ENCODE data around the gene HJV. TPM values are rescaled to one million over a fixed set of nuclear protein-coding genes. Genes with fewer than 3 reads are reported as not detected.

The HJV gene
- polyA plus RNA-seq, 3 donors: not detected

GRCh38 chr1:146010126-146010738 is 11.3 kb downstream of the HJV start:
- intact Hi-C loops (cut with micrococcal nuclease): loop anchor here (2.0 to 10.0 kb wide), 4 partner anchors 13 to 118 kb away; partner anchors contain the start of gene TXNIP (in 1 of the 2)
- Histone ChIP-seq H3K9ac (ENCODE audit: insufficient read depth, low read length, poor library complexity, severe bottlenecking) (no peak overlapping the region), H3K27ac (ENCODE audit: low read depth in 1 of 2, low read length in 2 of 2) (no peak overlapping the region), H3K9me3 (replicated peaks in 1 of 2; ENCODE audit: control insufficient read depth in 1 of 2, insufficient read depth in 1 of 2, low read length in 2 of 2) (no peaks in the 10 kb centered on the region), H3K36me3 (replicated peaks in 1 of 2; ENCODE audit: control insufficient read depth in 1 of 2, insufficient read depth in 2 of 2, low read length in 2 of 2) (no peaks in the 10 kb centered on the region), H3K4me3 (replicated peaks in 1 of 3; ENCODE audit: low read depth in 2 of 3, low read length in 3 of 3) (no peak overlapping the region), H3K79me2 (ENCODE audit: insufficient read depth, low read length) (no peaks in the 10 kb centered on the region), H2AFZ (ENCODE audit: insufficient read depth, low read depth, low read length, poor library complexity, severe bottlenecking) (no peak overlapping the region), H3K4me2 (replicated peaks; ENCODE audit: extremely low read depth, low read length, poor library complexity, severe bottlenecking) (no peak overlapping the region), H3K4me1 (ENCODE audit: control insufficient read depth in 1 of 2, insufficient read depth in 2 of 2, low read length in 2 of 2) (peaks cover 6 to 8% of the 10 kb centered on the region in 2 donors), H3K27me3 (ENCODE audit: control insufficient read depth in 2 of 2, insufficient read depth in 2 of 2, low read length in 2 of 2) (no peaks in the 10 kb centered on the region), H4K20me1 (ENCODE audit: insufficient read depth, low read length) (no peaks in the 10 kb centered on the region)
- Mint-ChIP-seq H3K36me3 (no peaks in the 10 kb centered on the region), H3K4me3 (no peak overlapping the region), H3K27ac (peak overlapping the region in 2 of 7 donors; percentile 44 to 78), H3K9me3 (no peaks in the 10 kb centered on the region), H3K27me3 (ENCODE audit: low read depth in 3 of 3) (peaks cover 0 to 3% (median 0%) of the 10 kb centered on the region in 3 donors), H3K4me1 (peaks cover 26% of the 10 kb centered on the region)
- no peak for DNase-seq
- no peak for TF ChIP-seq CTCF (IDR thresholded peaks at IDR 0.05)
- 98% methylated on average over 6 of the region's 8 CpGs for WGBS (ENCODE audit: insufficient coverage)

- Histone ChIP-seq H3K4me2 (replicated peaks; ENCODE audit: extremely low read depth, low read length, poor library complexity, severe bottlenecking) (peak overlapping the region; percentile 76), H4K20me1 (ENCODE audit: insufficient read depth, low read length) (no peaks in the 10 kb centered on the region), H3K79me2 (ENCODE audit: insufficient read depth, low read length) (no peaks in the 10 kb centered on the region), H3K4me1 (ENCODE audit: control insufficient read depth in 1 of 2, insufficient read depth in 2 of 2, low read length in 2 of 2) (peaks cover 6 to 8% of the 10 kb centered on the region in 2 donors), H3K9ac (ENCODE audit: insufficient read depth, low read length, poor library complexity, severe bottlenecking) (no peak overlapping the region), H3K27ac (ENCODE audit: low read depth in 1 of 2, low read length in 2 of 2) (no peak overlapping the region), H3K27me3 (ENCODE audit: control insufficient read depth in 2 of 2, insufficient read depth in 2 of 2, low read length in 2 of 2) (no peaks in the 10 kb centered on the region), H2AFZ (ENCODE audit: insufficient read depth, low read depth, low read length, poor library complexity, severe bottlenecking) (no peak overlapping the region), H3K36me3 (replicated peaks in 1 of 2; ENCODE audit: control insufficient read depth in 1 of 2, insufficient read depth in 2 of 2, low read length in 2 of 2) (no peaks in the 10 kb centered on the region), H3K9me3 (replicated peaks in 1 of 2; ENCODE audit: control insufficient read depth in 1 of 2, insufficient read depth in 1 of 2, low read length in 2 of 2) (no peaks in the 10 kb centered on the region), H3K4me3 (replicated peaks in 1 of 3; ENCODE audit: low read depth in 2 of 3, low read length in 3 of 3) (no peak overlapping the region)
- Mint-ChIP-seq H3K9me3 (no peaks in the 10 kb centered on the region), H3K36me3 (no peaks in the 10 kb centered on the region), H3K4me1 (peaks cover 28% of the 10 kb centered on the region), H3K27me3 (ENCODE audit: low read depth in 3 of 3) (peaks cover 0 to 2% (median 0%) of the 10 kb centered on the region in 3 donors), H3K27ac (peak overlapping the region in 4 of 7 donors; percentile 26 to 95 (median 66)), H3K4me3 (no peak overlapping the region)
- DNase-seq: no peak
- WGBS (ENCODE audit: insufficient coverage): no CpG with 5 or more reads among the region's 8 CpGs
- intact Hi-C loops (cut with micrococcal nuclease): no loop called here
- TF ChIP-seq CTCF (IDR thresholded peaks at IDR 0.05): peak; percentile 55
These were observed 13.9 kb downstream of the HJV start for GRCh38 chr1:146007489-146008133.
